H1 (cell line): ENCODE data around the gene CASP5. TPM values are rescaled to one million over a fixed set of nuclear protein-coding genes. Genes with fewer than 3 reads are reported as not detected.

ENCODE experiments used
- CTCF ChIA-PET: fragments of 300-600 bp; sonication (Branson Sonifier 250); formaldehyde crosslinking; loops from one replicate; lab custom pipeline; 2021; ENCODE audit not compliant: partially characterized antibody; lab: Charles Lee
- POLR2A ChIA-PET: fragments of 300-600 bp; sonication (Branson Sonifier 250); formaldehyde crosslinking; loops from one replicate; lab custom pipeline; 2021; ENCODE audit warnings: inconsistent platforms; ENCODE audit not compliant: partially characterized antibody; lab: Charles Lee
- DNase-seq, 2 experiments: peaks; one replicate each; pipeline versions ENCODE4 v3.0.0 to v3.0.0-alpha.2; 2010 to 2022; ENCODE audit warnings: low spot score in 2 of 2, low read depth in 1 of 2, mixed read lengths in 1 of 2
- FAIRE-seq: peaks from 2 replicates; lab custom pipeline; 2011; peaks lifted over from hg19 to GRCh38; lab: Jason Lieb, UNC
- H2AFZ ChIP-seq: 2 replicates; pipeline ENCODE4 v1.8.1; 2012; ENCODE audit warnings: low read length, inconsistent platforms
- H2AK5ac ChIP-seq: 2 replicates; pipeline ENCODE4 v1.6.1; 2013; ENCODE audit warnings: low read depth, low read length
- H2BK120ac ChIP-seq: replicated peaks from 2 replicates; pipeline ENCODE3; 2013; ENCODE audit warnings: low read depth, low read length, inconsistent platforms
- H2BK12ac ChIP-seq: 2 replicates; pipeline ENCODE4 v1.6.1; 2013; ENCODE audit warnings: low read depth, low read length
- H2BK15ac ChIP-seq: 2 replicates; pipeline ENCODE4 v1.6.1; 2013; ENCODE audit warnings: low read length
- H2BK20ac ChIP-seq: 2 replicates; pipeline ENCODE4 v1.6.1; 2013; ENCODE audit warnings: low read length
- H2BK5ac ChIP-seq: 2 replicates; pipeline ENCODE4 v1.6.1; 2013; ENCODE audit warnings: low read depth, low read length
- H3K14ac ChIP-seq: 2 replicates; pipeline ENCODE4 v1.6.1; 2013; ENCODE audit warnings: inconsistent platforms; ENCODE audit not compliant: insufficient read length
- H3K18ac ChIP-seq: 2 replicates; pipeline ENCODE4 v1.6.1; 2013; ENCODE audit warnings: low read length; ENCODE audit errors: extremely low read depth
- H3K23ac ChIP-seq: 2 replicates; pipeline ENCODE4 v1.6.1; 2013; ENCODE audit warnings: inconsistent platforms; ENCODE audit not compliant: insufficient read length
- H3K23me2 ChIP-seq: 2 replicates; pipeline ENCODE4 v1.6.1; 2013; ENCODE audit warnings: low read depth, low read length
- H3K27ac ChIP-seq: 2 replicates; pipeline ENCODE4 v1.6.1; 2011; ENCODE audit warnings: low read depth, low read length, inconsistent platforms
- H3K27me3 ChIP-seq, 4 experiments: replicated peaks in 1 of 4; 1 replicate in 1 of 4; 2 replicates in 3 of 4; pipeline versions ENCODE4 v1.6.1 to v1.8.1; 2011 to 2013; ENCODE audit warnings: low read length in 3 of 4, mild to moderate bottlenecking in 3 of 4, inconsistent platforms in 2 of 4, mixed read lengths in 2 of 4, moderate library complexity in 1 of 4; ENCODE audit not compliant: control insufficient read depth in 3 of 4, insufficient read depth in 3 of 4; ENCODE audit errors: extremely low read depth in 1 of 4
- H3K36me3 ChIP-seq, 4 experiments: 2 replicates each; pipeline versions ENCODE4 v1.6.1 to v1.8.1; 2011 to 2013; ENCODE audit warnings: mild to moderate bottlenecking in 4 of 4, low read length in 3 of 4, moderate library complexity in 2 of 4, control low read depth in 1 of 4, inconsistent platforms in 1 of 4; ENCODE audit not compliant: insufficient read depth in 4 of 4, control insufficient read depth in 2 of 4
- H3K4ac ChIP-seq: replicated peaks from 2 replicates; pipeline ENCODE3; 2013; ENCODE audit warnings: low read length, low read depth, mixed read lengths, inconsistent platforms; ENCODE audit not compliant: insufficient read length
- H3K4me1 ChIP-seq, 4 experiments: replicated peaks in 1 of 4; 1 replicate in 1 of 4; 2 replicates in 3 of 4; pipeline versions ENCODE4 v1.6.1 to v1.8.1; 2011 to 2013; ENCODE audit warnings: low read length in 3 of 4, inconsistent platforms in 2 of 4, mixed read lengths in 1 of 4; ENCODE audit not compliant: insufficient read depth in 4 of 4, control insufficient read depth in 3 of 4
- H3K4me2 ChIP-seq, 2 experiments: 2 replicates each; pipeline versions ENCODE4 v1.6.1 to v1.8.1; 2011 to 2013; ENCODE audit warnings: low read depth in 2 of 2, low read length in 2 of 2, control low read depth in 1 of 2, inconsistent platforms in 1 of 2, mild to moderate bottlenecking in 1 of 2; ENCODE audit not compliant: insufficient read depth in 1 of 2
- H3K4me3 ChIP-seq, 4 experiments: fragments of 200-600, 300-600 bp in 1 of 4; sonication (generic), shearing (Covaris generic), sonication (Bioruptor Twin) in 1 of 4; 2 replicates each; pipeline versions ENCODE4 v1.5.1 to v1.8.1; 2011 to 2016; ENCODE audit warnings: low read length in 4 of 4, low read depth in 3 of 4, control low read depth in 2 of 4, inconsistent platforms in 2 of 4, mild to moderate bottlenecking in 2 of 4, mixed read lengths in 1 of 4, moderate library complexity in 1 of 4; ENCODE audit not compliant: insufficient read depth in 2 of 4; ENCODE audit errors: extremely low read depth in 1 of 4
- H3K56ac ChIP-seq: replicated peaks from 2 replicates; pipeline ENCODE3; 2013; ENCODE audit warnings: low read depth, mild to moderate bottlenecking, mixed read lengths, low read length, inconsistent platforms; ENCODE audit not compliant: insufficient read length
- H3K79me1 ChIP-seq: 2 replicates; pipeline ENCODE4 v1.6.1; 2013; ENCODE audit warnings: low read depth, low read length, control low read depth
- H3K79me2 ChIP-seq, 2 experiments: 2 replicates each; pipeline versions ENCODE4 v1.6.1 to v1.8.1; 2012 to 2013; ENCODE audit warnings: low read length in 2 of 2, mild to moderate bottlenecking in 2 of 2, inconsistent platforms in 1 of 2; ENCODE audit not compliant: insufficient read depth in 2 of 2, control insufficient read depth in 1 of 2
- H3K9ac ChIP-seq, 4 experiments: replicated peaks in 1 of 4; 1 replicate in 1 of 4; 2 replicates in 3 of 4; pipeline versions ENCODE4 v1.6.1 to v1.8.1; 2011 to 2013; ENCODE audit warnings: low read depth in 3 of 4, low read length in 3 of 4, control low read depth in 2 of 4, mild to moderate bottlenecking in 2 of 4, moderate library complexity in 2 of 4, inconsistent platforms in 1 of 4; ENCODE audit errors: extremely low read depth in 1 of 4
- H3K9me3 ChIP-seq, 2 experiments: 2 replicates each; pipeline versions ENCODE4 v1.6.1 to v1.8.1; 2012 to 2013; ENCODE audit warnings: mild to moderate bottlenecking in 2 of 2, moderate library complexity in 2 of 2, control low read depth in 1 of 2, inconsistent platforms in 1 of 2, low read depth in 1 of 2, low read length in 1 of 2, mixed read lengths in 1 of 2; ENCODE audit not compliant: insufficient read depth in 2 of 2
- H4K20me1 ChIP-seq, 2 experiments: replicated peaks in 1 of 2; 2 replicates each; pipeline versions ENCODE3 to v1.8.1; 2011 to 2013; ENCODE audit warnings: inconsistent platforms in 2 of 2, low read length in 2 of 2, mild to moderate bottlenecking in 1 of 2; ENCODE audit not compliant: insufficient read depth in 2 of 2, control insufficient read depth in 1 of 2
- H4K5ac ChIP-seq: 2 replicates; pipeline ENCODE4 v1.6.1; 2013; ENCODE audit warnings: low read length, low read depth, mixed read lengths, inconsistent platforms; ENCODE audit not compliant: insufficient read length
- H4K8ac ChIP-seq: 2 replicates; pipeline ENCODE4 v1.8.0; 2013; ENCODE audit warnings: mild to moderate bottlenecking, moderate library complexity, low read length, inconsistent platforms; ENCODE audit not compliant: insufficient read depth; ENCODE audit errors: extremely low read depth
- H4K91ac ChIP-seq: replicated peaks from 2 replicates; pipeline ENCODE3; 2013; ENCODE audit warnings: low read length, mixed read lengths, inconsistent platforms; ENCODE audit not compliant: insufficient read length
- CBX8 ChIP-seq: fragments of 300-800, 300-1000 bp; sonication (generic); IDR thresholded peaks from 2 replicates; pipeline ENCODE4 v1.7.1; 2016; ENCODE audit warnings: low read depth, low read length, borderline replicate concordance
- CHD2 ChIP-seq: IDR thresholded peaks from 2 replicates; pipeline ENCODE4 v1.6.1; 2012; ENCODE audit warnings: low read length, improper control_type of control experiment
- CREB1 ChIP-seq: IDR thresholded peaks from 2 replicates; pipeline ENCODE4 v1.6.1; 2012; ENCODE audit warnings: inconsistent platforms
- CTBP2 ChIP-seq: IDR thresholded peaks from 2 replicates; pipeline ENCODE4 v1.7.0; 2011; ENCODE audit warnings: borderline replicate concordance, mild to moderate bottlenecking, moderate library complexity, mixed read lengths, low read length; ENCODE audit not compliant: insufficient read depth, insufficient read length
- POLR2AphosphoS5 ChIP-seq: IDR thresholded peaks from 2 replicates; pipeline ENCODE4 v1.6.1; 2011; ENCODE audit warnings: low read depth, low read length
- SP2 ChIP-seq: IDR thresholded peaks from 2 replicates; pipeline ENCODE4 v1.6.1; 2012; ENCODE audit warnings: mild to moderate bottlenecking, low read length, inconsistent platforms
- TBP ChIP-seq: IDR thresholded peaks from 2 replicates; pipeline ENCODE4 v1.6.1; 2011; ENCODE audit warnings: low read depth, low read length, improper control_type of control experiment
- TEAD4 ChIP-seq: IDR thresholded peaks from 2 replicates; pipeline ENCODE4 v1.6.1; 2012; ENCODE audit warnings: low read depth, low read length, inconsistent platforms, mixed read lengths
- WGBS, 2 experiments: shearing (Covaris generic) in 1 of 2; methylation state at CpG; one replicate each; pipeline versions ENCODE4 v1.1.6 to v1.1.7; 2013 to 2015; ENCODE audit warnings: low lambda C conversion rate in 2 of 2, mixed read lengths in 2 of 2, inconsistent platforms in 1 of 2, low coverage in 1 of 2, missing lambda C conversion rate in 1 of 2; ENCODE audit not compliant: insufficient replicate concordance in 2 of 2, insufficient coverage in 1 of 2, insufficient read length in 1 of 2; ENCODE audit errors: extremely low coverage in 1 of 2, missing lambda C conversion rate in 1 of 2; 5-methylcytosine and 5-hydroxymethylcytosine counted together
- polyA plus RNA-seq, 7 experiments: library from polyadenylated mRNA; depleted of rRNA in 3 of 7; stranded (reverse) in 5 of 7; unstranded in 2 of 7; fragments of >200 nt in 5 of 7; fragments of 200-250 nt in 2 of 7; gene quantifications; 1 replicate in 5 of 7; 2 replicates in 1 of 7; 4 replicates in 1 of 7; pipeline versions ENCODE4 v1.2.1 to v1.2.3, GENCODE V29; 2011 to 2013; ENCODE audit warnings: missing spikeins in 2 of 7, mixed read lengths in 2 of 7
- total RNA-seq: library from RNA; stranded (reverse); fragmentation: NEBNext Ultra II Directional; extraction: Animal tissue kit (Norgen Biotek cat#: 25700); gene quantifications from 2 replicates; pipeline ENCODE4 v1.2.1, GENCODE V29; 2021
- TF ChIP-seq, protein P1 (sequence below): IDR thresholded peaks from 2 replicates; pipeline ENCODE4 v1.6.1; 2011; ENCODE audit warnings: low read depth, mild to moderate bottlenecking, low read length; ENCODE audit not compliant: insufficient read depth

Gene CASP5
- total and polyA plus RNA-seq, 2 of the 8 experiments (the other 6 are each of a cell fraction or from before 2014, with no cell fraction given): not detected

DNA sequence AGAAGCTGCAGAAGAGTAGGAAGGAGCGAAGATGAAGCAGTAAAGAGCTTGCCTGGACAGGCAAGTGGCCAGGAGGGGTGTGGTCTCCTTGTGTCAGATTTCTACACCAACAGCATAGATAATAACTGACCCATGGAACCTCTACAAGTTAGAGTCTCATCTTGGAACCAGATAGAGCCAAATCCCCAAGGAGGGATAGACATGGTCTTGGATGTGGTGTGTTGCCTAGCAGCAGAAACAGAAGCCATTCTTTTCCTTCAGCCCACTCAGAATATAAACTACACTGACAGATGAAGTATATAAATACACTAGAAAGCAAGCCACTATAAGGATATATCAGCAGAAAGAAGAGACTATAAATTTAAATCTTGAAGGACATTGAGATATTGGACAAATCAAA, 26.5 kb upstream of the CASP5 start:
- 100% methylated on average over 1 of the region's 1 CpG; no CpG with 5 or more reads in 1 of the 2 experiments for WGBS, 2 experiments
- Histone ChIP-seq H2AFZ (no peak overlapping the region), H3K4me1 (no peaks in the 10 kb centered on the region), H3K9ac (no peak overlapping the region), H2BK120ac (no peak overlapping the region), H3K18ac (no peak overlapping the region), H3K9me3 (no peaks in the 10 kb centered on the region; a peak in 1 of 4 replicates), H2BK15ac (no peak overlapping the region), H4K5ac (no peak overlapping the region), H3K36me3 (no peaks in the 10 kb centered on the region), H4K20me1 (no peaks in the 10 kb centered on the region), H3K27me3 (no peaks in the 10 kb centered on the region), H2BK12ac (no peak overlapping the region), H3K4me2 (no peak overlapping the region), H3K23ac (no peak overlapping the region), H3K27ac (no peak overlapping the region), H3K23me2 (no peaks in the 10 kb centered on the region), H2AK5ac (no peak overlapping the region), H3K79me1 (no peaks in the 10 kb centered on the region), H3K14ac (no peak overlapping the region), H4K8ac (no peak overlapping the region), H2BK5ac (no peak overlapping the region), H4K91ac (no peak overlapping the region), H2BK20ac (no peak overlapping the region), H3K56ac (no peak overlapping the region), H3K79me2 (no peaks in the 10 kb centered on the region), H3K4ac (no peak overlapping the region), H3K4me3 (no peak overlapping the region)
- FAIRE-seq (no peak), DNase-seq (no peak)
- ChIA-PET CTCF (no interaction called here), POLR2A (no interaction called here)
- no peak for TF ChIP-seq TEAD4
- TF ChIP-seq CREB1: no peak
- no peak for TF ChIP-seq CHD2
- TF ChIP-seq, protein P1, sequence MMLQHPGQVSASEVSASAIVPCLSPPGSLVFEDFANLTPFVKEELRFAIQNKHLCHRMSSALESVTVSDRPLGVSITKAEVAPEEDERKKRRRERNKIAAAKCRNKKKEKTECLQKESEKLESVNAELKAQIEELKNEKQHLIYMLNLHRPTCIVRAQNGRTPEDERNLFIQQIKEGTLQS: no peak
- TF ChIP-seq SP2: no peak
- TF ChIP-seq TBP: no peak
- no peak for TF ChIP-seq CTBP2
- TF ChIP-seq POLR2AphosphoS5: no peak
- no peak for TF ChIP-seq CBX8
